Lower leg skin (tissue), 3 donors: Measurements from ENCODE around the gene MYO18A.

Experiments used
- POLR2A ChIP-seq, 2 donors: fragments of 450-650 bp; IDR thresholded peaks; one replicate each; pipeline ENCODE4 v1.6.1; 2016 to 2017; ENCODE audit warnings: antibody characterized with exemption in 2 of 2, mild to moderate bottlenecking in 1 of 2, moderate library complexity in 1 of 2
- TF ChIP-seq, protein P1 (sequence below), 3 donors: fragments of 450-650 bp; IDR thresholded peaks; one replicate each; pipeline ENCODE4 v1.5.1; 2016; ENCODE audit warnings: antibody characterized with exemption in 3 of 3, mild to moderate bottlenecking in 3 of 3, moderate library complexity in 2 of 3

DNA sequence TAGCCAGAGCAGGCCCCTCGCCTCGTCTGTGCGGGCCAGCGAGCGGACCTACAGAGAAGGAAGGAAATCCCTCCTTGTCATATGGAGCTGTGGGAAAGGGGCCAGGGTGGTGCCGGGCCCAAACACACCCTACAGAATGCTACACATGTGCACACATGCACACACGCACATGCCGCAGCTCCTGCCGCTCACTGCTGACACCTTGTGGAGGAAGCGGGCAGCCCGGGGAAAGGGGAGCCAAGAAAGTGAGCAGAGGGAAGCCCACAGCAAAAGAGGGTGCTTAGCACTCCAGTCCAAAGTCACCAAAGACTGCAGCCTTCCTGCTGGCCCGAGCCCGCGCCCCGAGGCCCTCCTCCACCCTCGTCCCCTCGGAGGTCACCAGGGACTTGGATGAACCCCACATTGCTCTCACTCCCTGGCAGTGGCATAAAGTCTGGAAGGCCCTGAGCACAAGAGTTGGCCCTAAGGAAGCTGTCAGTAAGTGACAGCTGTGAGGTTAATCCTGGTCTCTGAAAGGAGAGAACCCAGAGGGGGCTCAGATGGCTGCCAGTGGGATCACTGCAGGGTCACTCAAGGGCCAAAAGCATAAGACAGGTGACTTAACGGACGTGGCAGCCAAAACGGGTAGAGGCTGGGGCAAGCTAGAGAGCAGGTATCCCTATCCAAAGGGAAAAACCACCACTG is 68.2 kb downstream of the MYO18A start:
- TF ChIP-seq, protein P1, sequence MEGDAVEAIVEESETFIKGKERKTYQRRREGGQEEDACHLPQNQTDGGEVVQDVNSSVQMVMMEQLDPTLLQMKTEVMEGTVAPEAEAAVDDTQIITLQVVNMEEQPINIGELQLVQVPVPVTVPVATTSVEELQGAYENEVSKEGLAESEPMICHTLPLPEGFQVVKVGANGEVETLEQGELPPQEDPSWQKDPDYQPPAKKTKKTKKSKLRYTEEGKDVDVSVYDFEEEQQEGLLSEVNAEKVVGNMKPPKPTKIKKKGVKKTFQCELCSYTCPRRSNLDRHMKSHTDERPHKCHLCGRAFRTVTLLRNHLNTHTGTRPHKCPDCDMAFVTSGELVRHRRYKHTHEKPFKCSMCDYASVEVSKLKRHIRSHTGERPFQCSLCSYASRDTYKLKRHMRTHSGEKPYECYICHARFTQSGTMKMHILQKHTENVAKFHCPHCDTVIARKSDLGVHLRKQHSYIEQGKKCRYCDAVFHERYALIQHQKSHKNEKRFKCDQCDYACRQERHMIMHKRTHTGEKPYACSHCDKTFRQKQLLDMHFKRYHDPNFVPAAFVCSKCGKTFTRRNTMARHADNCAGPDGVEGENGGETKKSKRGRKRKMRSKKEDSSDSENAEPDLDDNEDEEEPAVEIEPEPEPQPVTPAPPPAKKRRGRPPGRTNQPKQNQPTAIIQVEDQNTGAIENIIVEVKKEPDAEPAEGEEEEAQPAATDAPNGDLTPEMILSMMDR (IDR thresholded peaks at IDR 0.05): peak in 1 of 3 donors; percentile 13
- TF ChIP-seq POLR2A (IDR thresholded peaks at IDR 0.05): no peak
